SK-N-SH (cell line): ENCODE measurements around the gene OR51G1.

Experiments used
- ELF1 ChIP-seq: IDR thresholded peaks from 2 replicates; pipeline ENCODE4 v1.4.0; 2012
- EP300 ChIP-seq, 2 experiments: IDR thresholded peaks; 2 replicates each; pipeline versions ENCODE4 v1.4.0 to v1.6.1; 2012; ENCODE audit warnings: borderline replicate concordance in 1 of 2, low read depth in 1 of 2, low read length in 1 of 2
- EZH2phosphoT487 ChIP-seq: fragments of 200-600 bp; sonication (generic); IDR thresholded peaks from 2 replicates; pipeline ENCODE4 v1.6.1; 2017; ENCODE audit warnings: low read depth, mixed run types, mild to moderate bottlenecking, antibody characterized with exemption, moderate library complexity, borderline replicate concordance
- GATA2 ChIP-seq: sonication (generic); formaldehyde crosslinking; IDR thresholded peaks from 2 replicates; pipeline ENCODE4 v1.5.0; 2020; ENCODE audit warnings: mild to moderate bottlenecking, missing genetic modification reagents
- MXI1 ChIP-seq: IDR thresholded peaks from 2 replicates; pipeline ENCODE4 v1.6.1; 2012; ENCODE audit warnings: mild to moderate bottlenecking, low read depth, low read length, improper control_type of control experiment
- POLR2AphosphoS5 ChIP-seq: IDR thresholded peaks from 2 replicates; pipeline ENCODE4 v1.6.1; 2012; ENCODE audit warnings: low read depth, low read length
- RAD21 ChIP-seq: IDR thresholded peaks from 2 replicates; pipeline ENCODE4 v1.6.1; 2012; ENCODE audit warnings: mild to moderate bottlenecking, low read length
- RFX5 ChIP-seq: IDR thresholded peaks from 2 replicates; pipeline ENCODE4 v1.6.1; 2012; ENCODE audit warnings: mild to moderate bottlenecking, improper control_type of control experiment, low read length
- SIN3A ChIP-seq: IDR thresholded peaks from 2 replicates; pipeline ENCODE4 v1.6.1; 2012; ENCODE audit warnings: low read depth, mild to moderate bottlenecking, low read length, moderate library complexity, borderline replicate concordance
- TF ChIP-seq, protein P1 (sequence below): fragments of 200-600 bp; sonication (generic); IDR thresholded peaks from 2 replicates; pipeline ENCODE4 v1.6.1; 2017; ENCODE audit warnings: antibody characterized with exemption, mild to moderate bottlenecking, moderate library complexity

DNA sequence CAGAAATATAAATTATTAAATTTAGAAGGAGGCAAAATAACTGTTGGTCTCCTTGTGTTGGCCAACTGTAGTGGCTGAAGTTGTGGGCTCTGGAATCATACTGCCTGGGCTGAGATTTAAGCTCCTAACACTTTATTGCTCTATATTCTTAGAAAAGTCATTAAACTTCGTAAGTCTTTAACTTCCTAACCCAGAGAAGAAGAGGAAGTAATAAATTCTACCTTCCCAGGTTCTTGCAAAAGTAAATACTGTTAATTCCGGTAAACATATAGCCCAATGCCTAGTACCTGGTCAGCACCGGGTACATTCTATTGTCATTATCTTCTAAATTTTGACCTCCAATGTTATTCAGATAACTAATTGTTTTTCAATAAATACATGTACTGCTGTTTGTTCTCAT, 38.0 kb downstream of the OR51G1 start:
- TF ChIP-seq EZH2phosphoT487 (no peak), POLR2AphosphoS5 (no peak), ELF1 (no peak), RAD21 (no peak), MXI1 (no peak), SIN3A (no peak), EP300 (IDR thresholded peaks at IDR 0.05; ENCODE audit: borderline replicate concordance in 1 of 2, low read depth in 1 of 2, low read length in 1 of 2) (no peak), RFX5 (no peak), GATA2 (CRISPR knock-in tag) (no peak)
- TF ChIP-seq, protein P1, sequence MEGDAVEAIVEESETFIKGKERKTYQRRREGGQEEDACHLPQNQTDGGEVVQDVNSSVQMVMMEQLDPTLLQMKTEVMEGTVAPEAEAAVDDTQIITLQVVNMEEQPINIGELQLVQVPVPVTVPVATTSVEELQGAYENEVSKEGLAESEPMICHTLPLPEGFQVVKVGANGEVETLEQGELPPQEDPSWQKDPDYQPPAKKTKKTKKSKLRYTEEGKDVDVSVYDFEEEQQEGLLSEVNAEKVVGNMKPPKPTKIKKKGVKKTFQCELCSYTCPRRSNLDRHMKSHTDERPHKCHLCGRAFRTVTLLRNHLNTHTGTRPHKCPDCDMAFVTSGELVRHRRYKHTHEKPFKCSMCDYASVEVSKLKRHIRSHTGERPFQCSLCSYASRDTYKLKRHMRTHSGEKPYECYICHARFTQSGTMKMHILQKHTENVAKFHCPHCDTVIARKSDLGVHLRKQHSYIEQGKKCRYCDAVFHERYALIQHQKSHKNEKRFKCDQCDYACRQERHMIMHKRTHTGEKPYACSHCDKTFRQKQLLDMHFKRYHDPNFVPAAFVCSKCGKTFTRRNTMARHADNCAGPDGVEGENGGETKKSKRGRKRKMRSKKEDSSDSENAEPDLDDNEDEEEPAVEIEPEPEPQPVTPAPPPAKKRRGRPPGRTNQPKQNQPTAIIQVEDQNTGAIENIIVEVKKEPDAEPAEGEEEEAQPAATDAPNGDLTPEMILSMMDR, result no peak
